B cell (primary cell): ENCODE measurements around the gene PICK1.

ENCODE experiments used
- EZH2 ChIP-seq: IDR thresholded peaks from 2 replicates; pipeline ENCODE4 v1.6.1; 2012; ENCODE audit warnings: borderline replicate concordance, low read depth, mild to moderate bottlenecking, moderate library complexity, low read length; ENCODE audit not compliant: insufficient read depth, poor library complexity, severe bottlenecking
- TF ChIP-seq, protein P1 (sequence below): fragments of 200-600 bp; IDR thresholded peaks from one replicate; pipeline ENCODE4 v1.8.0; 2022; ENCODE audit warnings: antibody characterized with exemption, mild to moderate bottlenecking

DNA sequence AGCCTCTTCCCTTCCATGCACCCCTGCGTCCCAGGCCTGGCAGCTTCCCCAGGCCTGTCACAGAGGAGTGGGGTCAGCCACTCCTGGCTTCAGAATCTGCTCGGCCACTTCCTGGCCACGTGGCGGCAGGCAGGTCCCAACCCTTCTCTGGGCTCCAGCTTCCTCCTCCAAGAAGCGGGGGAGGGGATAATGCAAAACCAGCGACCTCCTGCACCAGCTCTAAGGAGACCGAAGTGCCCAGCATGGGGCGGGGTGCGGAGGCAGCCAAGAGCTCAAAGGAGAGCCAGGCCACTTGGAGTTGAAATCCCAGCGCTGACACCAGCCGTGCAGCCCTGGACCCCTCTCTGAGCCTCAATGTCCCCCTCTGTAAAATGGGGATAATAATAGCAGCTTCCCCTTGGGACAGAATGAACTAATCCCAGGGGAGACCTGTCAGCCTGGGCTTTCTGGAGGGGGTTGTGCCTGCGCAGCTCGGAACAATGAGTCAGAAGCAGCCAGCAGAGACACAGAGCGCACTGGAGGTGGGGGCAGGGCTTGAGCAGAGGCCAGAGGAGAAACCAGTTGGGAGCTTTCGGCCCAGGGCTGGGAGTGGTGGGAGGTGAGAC, 22.8 kb upstream of the PICK1 start:
- TF ChIP-seq, protein P1, sequence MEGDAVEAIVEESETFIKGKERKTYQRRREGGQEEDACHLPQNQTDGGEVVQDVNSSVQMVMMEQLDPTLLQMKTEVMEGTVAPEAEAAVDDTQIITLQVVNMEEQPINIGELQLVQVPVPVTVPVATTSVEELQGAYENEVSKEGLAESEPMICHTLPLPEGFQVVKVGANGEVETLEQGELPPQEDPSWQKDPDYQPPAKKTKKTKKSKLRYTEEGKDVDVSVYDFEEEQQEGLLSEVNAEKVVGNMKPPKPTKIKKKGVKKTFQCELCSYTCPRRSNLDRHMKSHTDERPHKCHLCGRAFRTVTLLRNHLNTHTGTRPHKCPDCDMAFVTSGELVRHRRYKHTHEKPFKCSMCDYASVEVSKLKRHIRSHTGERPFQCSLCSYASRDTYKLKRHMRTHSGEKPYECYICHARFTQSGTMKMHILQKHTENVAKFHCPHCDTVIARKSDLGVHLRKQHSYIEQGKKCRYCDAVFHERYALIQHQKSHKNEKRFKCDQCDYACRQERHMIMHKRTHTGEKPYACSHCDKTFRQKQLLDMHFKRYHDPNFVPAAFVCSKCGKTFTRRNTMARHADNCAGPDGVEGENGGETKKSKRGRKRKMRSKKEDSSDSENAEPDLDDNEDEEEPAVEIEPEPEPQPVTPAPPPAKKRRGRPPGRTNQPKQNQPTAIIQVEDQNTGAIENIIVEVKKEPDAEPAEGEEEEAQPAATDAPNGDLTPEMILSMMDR: no peak
- TF ChIP-seq EZH2: no peak
